ENCODE measurements around the gene REPIN1.
"Not testable (repeated sequence)": the region's sequence is repeated elsewhere in the genome, so short reads cannot be mapped to it uniquely, and the experiment has no call there.

The REPIN1 gene

GRCh38 chr7:150382123-150382843, 13.7 kb downstream of the REPIN1 start:
- peaks cover 6% of the 10 kb centered on the region for H3K36me3 Mint-ChIP-seq (ENCODE audit: low read depth)
- H3K27ac Mint-ChIP-seq = no peak overlapping the region
- H3K4me3 Mint-ChIP-seq = no peak overlapping the region
- no peaks in the 10 kb centered on the region for H3K27me3 Mint-ChIP-seq (ENCODE audit: low read depth)
- H3K4me1 Mint-ChIP-seq (ENCODE audit: low read depth) = peaks cover 24% of the 10 kb centered on the region
- no peaks in the 10 kb centered on the region for H3K9me3 Mint-ChIP-seq

- H3K27ac Mint-ChIP-seq = no peak overlapping the region
- H3K9me3 Mint-ChIP-seq = no peaks in the 10 kb centered on the region
- peaks cover 19% of the 10 kb centered on the region for H3K4me1 Mint-ChIP-seq (ENCODE audit: low read depth)
- no peaks in the 10 kb centered on the region for H3K27me3 Mint-ChIP-seq (ENCODE audit: low read depth)
- H3K4me3 Mint-ChIP-seq = no peak overlapping the region
- peaks cover 6% of the 10 kb centered on the region for H3K36me3 Mint-ChIP-seq (ENCODE audit: low read depth)
Observed at GRCh38 chr7:150382844-150383225, 14.2 kb downstream of the REPIN1 start.

GRCh38 chr7:150383710-150384397, 15.2 kb downstream of the REPIN1 start:
- no peak overlapping the region for H3K4me3 Mint-ChIP-seq
- H3K9me3 Mint-ChIP-seq = no peaks in the 10 kb centered on the region

GRCh38 chr7:150384406-150385301, 16.0 kb downstream of the REPIN1 start:
- no peak overlapping the region for H3K4me3 Mint-ChIP-seq
- no peaks in the 10 kb centered on the region for H3K27me3 Mint-ChIP-seq (ENCODE audit: low read depth)
- no peak overlapping the region for H3K27ac Mint-ChIP-seq
- H3K36me3 Mint-ChIP-seq (ENCODE audit: low read depth) = peaks cover 6% of the 10 kb centered on the region
- H3K9me3 Mint-ChIP-seq = no peaks in the 10 kb centered on the region
- H3K4me1 Mint-ChIP-seq (ENCODE audit: low read depth) = peaks cover 13% of the 10 kb centered on the region

More at GRCh38 chr7:150383710-150384397, 15.2 kb downstream of the REPIN1 start:
- Mint-ChIP-seq H3K27me3 (ENCODE audit: low read depth) (no peaks in the 10 kb centered on the region), H3K36me3 (ENCODE audit: low read depth) (peaks cover 6% of the 10 kb centered on the region), H3K27ac (no peak overlapping the region), H3K4me1 (ENCODE audit: low read depth) (peaks cover 15% of the 10 kb centered on the region)

- Mint-ChIP-seq H3K4me3 (no peak overlapping the region), H3K9me3 (no peaks in the 10 kb centered on the region), H3K27ac (no peak overlapping the region), H3K4me1 (ENCODE audit: low read depth) (peaks cover 7% of the 10 kb centered on the region), H3K27me3 (ENCODE audit: low read depth) (no peaks in the 10 kb centered on the region), H3K36me3 (ENCODE audit: low read depth) (peaks cover 3% of the 10 kb centered on the region)
Observed at GRCh38 chr7:150385302-150385723, 16.7 kb downstream of the REPIN1 start.

GRCh38 chr7:150385884-150386283, 17.3 kb downstream of the REPIN1 start:
- H3K4me3 Mint-ChIP-seq; H3K4me1 Mint-ChIP-seq (ENCODE audit: low read depth); H3K9me3 Mint-ChIP-seq; H3K36me3 Mint-ChIP-seq (ENCODE audit: low read depth); H3K27ac Mint-ChIP-seq; H3K27me3 Mint-ChIP-seq (ENCODE audit: low read depth): not testable (repeated sequence)

- peaks cover 4% of the 10 kb centered on the region for H3K4me1 Mint-ChIP-seq (ENCODE audit: low read depth)
- H3K27ac Mint-ChIP-seq = no peak overlapping the region
- no peaks in the 10 kb centered on the region for H3K27me3 Mint-ChIP-seq (ENCODE audit: low read depth)
- no peaks in the 10 kb centered on the region for H3K9me3 Mint-ChIP-seq
- H3K4me3 Mint-ChIP-seq = no peak overlapping the region
- peaks cover 7% of the 10 kb centered on the region for H3K36me3 Mint-ChIP-seq (ENCODE audit: low read depth)
Observed at GRCh38 chr7:150388306-150388705, 19.7 kb downstream of the REPIN1 start.

- Mint-ChIP-seq H3K4me3 (no peak overlapping the region), H3K36me3 (ENCODE audit: low read depth) (peaks cover 7% of the 10 kb centered on the region), H3K27me3 (ENCODE audit: low read depth) (no peaks in the 10 kb centered on the region), H3K9me3 (no peaks in the 10 kb centered on the region), H3K27ac (no peak overlapping the region), H3K4me1 (ENCODE audit: low read depth) (peaks cover 3% of the 10 kb centered on the region)
Observed at GRCh38 chr7:150388709-150389531, 20.3 kb downstream of the REPIN1 start.

GRCh38 chr7:150389532-150389816, 20.9 kb downstream of the REPIN1 start:
- Mint-ChIP-seq H3K9me3 (no peaks in the 10 kb centered on the region), H3K36me3 (ENCODE audit: low read depth) (peaks cover 7% of the 10 kb centered on the region), H3K27me3 (ENCODE audit: low read depth) (no peaks in the 10 kb centered on the region), H3K27ac (no peak overlapping the region), H3K4me3 (no peak overlapping the region), H3K4me1 (ENCODE audit: low read depth) (peaks cover 5% of the 10 kb centered on the region)

- Mint-ChIP-seq H3K27me3 (ENCODE audit: low read depth) (no peaks in the 10 kb centered on the region), H3K9me3 (no peaks in the 10 kb centered on the region), H3K36me3 (ENCODE audit: low read depth) (peaks cover 7% of the 10 kb centered on the region), H3K4me1 (ENCODE audit: low read depth) (peaks cover 5% of the 10 kb centered on the region), H3K27ac (no peak overlapping the region), H3K4me3 (no peak overlapping the region)
Observed at GRCh38 chr7:150390205-150390604, 21.6 kb downstream of the REPIN1 start.

- Mint-ChIP-seq H3K4me3 (no peak overlapping the region), H3K36me3 (ENCODE audit: low read depth) (peaks cover 12% of the 10 kb centered on the region), H3K27ac (no peak overlapping the region), H3K27me3 (ENCODE audit: low read depth) (no peaks in the 10 kb centered on the region), H3K4me1 (ENCODE audit: low read depth) (peaks cover 5% of the 10 kb centered on the region), H3K9me3 (no peaks in the 10 kb centered on the region)
Observed at GRCh38 chr7:150393325-150393724, 24.7 kb downstream of the REPIN1 start.

- Mint-ChIP-seq H3K27me3 (ENCODE audit: low read depth) (no peaks in the 10 kb centered on the region), H3K9me3 (no peaks in the 10 kb centered on the region), H3K4me1 (ENCODE audit: low read depth) (peaks cover 5% of the 10 kb centered on the region), H3K27ac (no peak overlapping the region), H3K36me3 (ENCODE audit: low read depth) (peaks cover 16% of the 10 kb centered on the region), H3K4me3 (no peak overlapping the region)
Observed at GRCh38 chr7:150396426-150396825, 27.8 kb downstream of the REPIN1 start.

GRCh38 chr7:150396851-150397260, 28.2 kb downstream of the REPIN1 start:
- Mint-ChIP-seq H3K9me3 (no peaks in the 10 kb centered on the region), H3K36me3 (ENCODE audit: low read depth) (peaks cover 16% of the 10 kb centered on the region), H3K4me3 (no peak overlapping the region), H3K27ac (no peak overlapping the region), H3K27me3 (ENCODE audit: low read depth) (no peaks in the 10 kb centered on the region), H3K4me1 (ENCODE audit: low read depth) (peaks cover 6% of the 10 kb centered on the region)
